Measurements from ENCODE around the gene TACSTD2.
"Not testable (repeated sequence)": the region's sequence is repeated elsewhere in the genome, so short reads cannot be mapped to it uniquely, and the experiment has no call there.

The TACSTD2 gene

DNA sequence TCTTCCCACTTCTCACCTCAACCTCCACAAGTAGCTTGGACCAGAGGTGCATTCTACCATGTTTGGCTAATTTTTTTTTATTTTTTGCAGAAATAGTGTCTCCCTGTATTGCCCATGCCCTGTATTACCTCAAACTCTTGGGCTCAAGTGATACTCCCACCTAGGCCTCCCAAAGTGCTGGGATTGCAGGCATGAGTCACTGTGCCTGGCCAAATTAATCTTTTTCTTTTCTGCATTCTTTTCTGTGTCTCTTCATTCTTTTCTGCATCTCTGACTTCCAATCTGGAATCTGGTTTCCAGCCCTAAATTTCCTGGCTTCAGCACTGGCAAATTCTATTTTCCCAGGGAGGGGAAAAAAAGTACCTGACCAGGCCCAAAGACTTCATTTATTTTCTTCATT lies 31.2 kb upstream of the TACSTD2 start:
- intact Hi-C loops (cut with DNase I; ENCODE audit: low total_unique reads), result no loop called here
- Histone ChIP-seq H3K27ac (no peak overlapping the region), H3K4me1 (no peaks in the 10 kb centered on the region), H3K4me3 (no peak overlapping the region), H3K27me3 (no peaks in the 10 kb centered on the region), H3K36me3 (no peaks in the 10 kb centered on the region), H3K9me3 (peaks cover 0 to 11% (median 5%) of the 10 kb centered on the region in 3 donors)
- no peak for DNase-seq
- TF ChIP-seq, protein P1, sequence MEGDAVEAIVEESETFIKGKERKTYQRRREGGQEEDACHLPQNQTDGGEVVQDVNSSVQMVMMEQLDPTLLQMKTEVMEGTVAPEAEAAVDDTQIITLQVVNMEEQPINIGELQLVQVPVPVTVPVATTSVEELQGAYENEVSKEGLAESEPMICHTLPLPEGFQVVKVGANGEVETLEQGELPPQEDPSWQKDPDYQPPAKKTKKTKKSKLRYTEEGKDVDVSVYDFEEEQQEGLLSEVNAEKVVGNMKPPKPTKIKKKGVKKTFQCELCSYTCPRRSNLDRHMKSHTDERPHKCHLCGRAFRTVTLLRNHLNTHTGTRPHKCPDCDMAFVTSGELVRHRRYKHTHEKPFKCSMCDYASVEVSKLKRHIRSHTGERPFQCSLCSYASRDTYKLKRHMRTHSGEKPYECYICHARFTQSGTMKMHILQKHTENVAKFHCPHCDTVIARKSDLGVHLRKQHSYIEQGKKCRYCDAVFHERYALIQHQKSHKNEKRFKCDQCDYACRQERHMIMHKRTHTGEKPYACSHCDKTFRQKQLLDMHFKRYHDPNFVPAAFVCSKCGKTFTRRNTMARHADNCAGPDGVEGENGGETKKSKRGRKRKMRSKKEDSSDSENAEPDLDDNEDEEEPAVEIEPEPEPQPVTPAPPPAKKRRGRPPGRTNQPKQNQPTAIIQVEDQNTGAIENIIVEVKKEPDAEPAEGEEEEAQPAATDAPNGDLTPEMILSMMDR (IDR thresholded peaks at IDR 0.05), result no peak

DNA sequence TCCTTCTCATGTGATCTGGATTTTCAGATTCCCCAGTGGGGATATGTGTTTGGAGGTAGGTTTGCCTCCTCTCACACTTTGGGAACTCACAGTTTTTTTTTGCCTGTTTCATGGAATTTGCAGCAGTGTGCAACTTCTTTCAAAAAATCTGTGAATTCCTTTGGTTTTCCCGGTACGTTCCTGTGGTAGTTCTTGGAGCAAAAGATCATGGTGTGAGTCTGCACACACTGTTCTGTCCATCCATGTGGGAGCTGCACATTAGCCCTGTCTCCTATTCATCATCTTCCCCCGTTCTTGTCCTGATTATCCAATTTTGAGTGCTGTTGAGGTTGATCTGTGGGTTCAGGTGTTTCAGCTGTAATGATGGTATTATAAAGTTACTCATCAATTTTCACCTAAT lies 30.3 kb upstream of the TACSTD2 start:
- Histone ChIP-seq H3K36me3 (no peaks in the 10 kb centered on the region), H3K27me3 (no peaks in the 10 kb centered on the region), H3K4me1 (no peaks in the 10 kb centered on the region), H3K9me3 (peaks cover 0 to 10% (median 5%) of the 10 kb centered on the region in 3 donors), H3K27ac (no peak overlapping the region), H3K4me3 (no peak overlapping the region)
- intact Hi-C loops (cut with DNase I; ENCODE audit: low total_unique reads), result no loop called here
- TF ChIP-seq, protein P1 (IDR thresholded peaks at IDR 0.05), result no peak
- no peak for DNase-seq

DNA sequence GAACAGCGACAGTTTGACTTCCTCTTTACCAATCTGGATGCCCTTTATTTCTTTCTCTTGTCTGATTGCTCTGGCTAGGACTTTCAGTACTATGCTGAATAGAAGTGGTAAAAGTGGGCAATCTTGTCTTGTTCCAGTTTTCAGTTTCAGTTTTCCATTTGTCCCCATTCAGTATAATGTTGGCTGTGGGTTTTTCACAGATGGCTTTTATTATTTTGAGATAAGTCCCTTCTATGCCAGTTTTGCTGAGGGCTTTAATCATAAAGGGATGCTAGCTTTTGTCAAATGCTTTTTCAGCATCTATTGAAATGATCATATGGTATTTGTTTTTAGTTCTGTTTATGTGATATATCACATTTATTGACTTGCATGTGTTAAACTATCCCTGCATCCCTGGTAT lies 24.9 kb upstream of the TACSTD2 start:
- DNase-seq; H3K9me3 ChIP-seq; H3K27me3 ChIP-seq; H3K36me3 ChIP-seq; H3K4me3 ChIP-seq; H3K27ac ChIP-seq; intact Hi-C loops (cut with DNase I; ENCODE audit: low total_unique reads); H3K4me1 ChIP-seq: not testable (repeated sequence)

DNA sequence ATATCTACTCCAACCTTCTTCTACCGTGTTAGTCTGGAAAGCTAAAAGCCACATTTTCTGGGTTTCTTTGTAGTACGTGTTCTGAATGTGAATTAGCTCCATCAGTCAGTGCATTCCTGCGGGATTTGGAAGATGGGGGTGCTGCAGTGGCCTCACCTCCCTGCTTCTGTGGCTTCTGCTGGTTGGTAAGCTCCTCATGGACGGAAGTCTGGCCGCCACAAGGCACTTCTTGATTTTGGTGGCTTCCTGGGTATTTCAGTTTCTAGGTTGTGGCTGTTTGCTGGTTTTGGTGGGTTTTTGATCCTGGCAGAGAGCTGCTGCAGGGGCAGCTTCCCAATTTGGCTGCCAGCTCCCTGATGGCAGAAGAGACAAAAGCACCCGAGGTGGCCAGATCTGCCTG lies 20.9 kb upstream of the TACSTD2 start:
- TF ChIP-seq, protein P1 (IDR thresholded peaks at IDR 0.05), result no peak
- Histone ChIP-seq H3K4me3 (no peak overlapping the region), H3K4me1 (peaks cover 0 to 10% (median 3%) of the 10 kb centered on the region in 4 donors), H3K9me3 (no peaks in the 10 kb centered on the region), H3K27ac (no peak overlapping the region), H3K27me3 (no peaks in the 10 kb centered on the region), H3K36me3 (no peaks in the 10 kb centered on the region)
- DNase-seq, result no peak
- intact Hi-C loops (cut with DNase I; ENCODE audit: low total_unique reads), result no loop called here

DNA sequence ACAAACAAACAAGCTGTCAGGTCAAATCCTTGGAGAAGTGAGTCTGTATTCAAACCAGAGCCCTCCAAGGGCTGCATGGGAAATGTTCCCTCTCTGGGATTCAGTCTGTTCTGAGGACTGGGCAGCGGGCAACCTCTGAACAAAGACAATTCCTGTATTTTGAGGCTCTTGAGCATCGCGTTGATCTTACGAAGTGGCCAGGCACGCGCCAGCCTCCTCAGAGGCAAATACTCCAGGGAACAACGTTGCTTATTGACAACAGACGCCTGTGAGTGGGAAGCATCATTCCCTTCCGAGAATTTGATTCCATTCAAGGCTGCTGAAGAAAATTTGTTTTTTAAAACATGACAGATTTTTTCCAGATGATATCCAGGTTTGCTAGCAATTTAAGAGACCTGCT lies 20.0 kb upstream of the TACSTD2 start:
- H3K4me1 ChIP-seq, result peaks cover 0 to 20% (median 12%) of the 10 kb centered on the region in 4 donors

DNA sequence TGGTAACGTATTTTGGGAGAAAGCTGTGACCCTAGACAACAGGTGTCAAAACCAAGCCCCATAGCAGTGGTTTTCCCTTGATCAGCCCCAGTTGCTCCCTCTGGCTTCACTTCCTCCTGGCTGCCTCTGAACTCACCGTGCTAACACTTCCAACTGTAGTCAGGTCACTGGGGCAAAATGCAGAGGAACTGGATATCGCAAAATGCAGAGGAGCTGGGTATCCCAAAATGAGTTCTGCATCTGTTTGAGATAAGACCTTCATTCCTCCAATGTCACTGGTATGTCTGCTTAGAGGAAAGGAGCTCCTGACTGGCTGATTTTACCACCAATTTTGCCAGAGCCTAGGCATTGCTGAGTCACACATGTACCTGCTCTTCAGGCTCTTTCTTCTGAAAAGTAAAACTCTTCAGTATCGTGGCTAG lies 19.6 kb upstream of the TACSTD2 start:
- no peak overlapping the region for H3K27ac ChIP-seq
- TF ChIP-seq, protein P1 (IDR thresholded peaks at IDR 0.05), result no peak
- H3K36me3 ChIP-seq, result no peaks in the 10 kb centered on the region
- intact Hi-C loops (cut with DNase I; ENCODE audit: low total_unique reads), result no loop called here
- H3K4me1 ChIP-seq, result peaks cover 0 to 24% (median 16%) of the 10 kb centered on the region in 4 donors
- H3K9me3 ChIP-seq, result no peaks in the 10 kb centered on the region
- no peaks in the 10 kb centered on the region for H3K27me3 ChIP-seq
- H3K4me3 ChIP-seq, result no peak overlapping the region
- no peak for DNase-seq

More for the DNA sequence above, 20.0 kb upstream of the TACSTD2 start:
- H3K36me3 ChIP-seq, result no peaks in the 10 kb centered on the region
- intact Hi-C loops (cut with DNase I; ENCODE audit: low total_unique reads), result no loop called here
- H3K4me3 ChIP-seq, result no peak overlapping the region
- H3K9me3 ChIP-seq, result no peaks in the 10 kb centered on the region
- H3K27me3 ChIP-seq, result no peaks in the 10 kb centered on the region
- no peak for DNase-seq
- H3K27ac ChIP-seq, result no peak overlapping the region
- TF ChIP-seq, protein P1 (IDR thresholded peaks at IDR 0.05), result no peak

All from tibial artery (tissue), 4 donors.